CD4-positive, alpha-beta memory T cell (primary cell): ENCODE measurements around the gene TNS2. TPM values are rescaled to one million over a fixed set of nuclear protein-coding genes. Genes with fewer than 3 reads are reported as not detected.

Experiments
- CTCF ChIA-PET: fragments of 350-600 bp; sonication (Branson Sonifier 250); formaldehyde crosslinking; loops from one replicate; lab custom pipeline; 2021; ENCODE audit warnings: inconsistent platforms; ENCODE audit not compliant: partially characterized antibody; lab: Charles Lee
- POLR2A ChIA-PET: fragments of 350-600 bp; sonication (Branson Sonifier 250); formaldehyde crosslinking; loops from one replicate; lab custom pipeline; 2021; ENCODE audit not compliant: partially characterized antibody; lab: Charles Lee
- DNase-seq, 5 donors: peaks; one replicate each; pipeline versions ENCODE4 v3.0.0 to v3.0.0-alpha.2; 2020 to 2022; ENCODE audit warnings: mixed read lengths in 1 of 5
- H3K27ac ChIP-seq: one replicate; pipeline ENCODE4 v1.7.0; 2013; ENCODE audit warnings: low read depth, low read length
- H3K27me3 ChIP-seq: 2 replicates; pipeline ENCODE4 v1.7.0; 2013; ENCODE audit warnings: mild to moderate bottlenecking, low read length, moderate library complexity; ENCODE audit not compliant: insufficient read depth
- H3K36me3 ChIP-seq: 2 replicates; pipeline ENCODE4 v1.7.0; 2013; ENCODE audit warnings: mild to moderate bottlenecking, low read length, moderate library complexity; ENCODE audit not compliant: insufficient read depth
- H3K4me1 ChIP-seq: 2 replicates; pipeline ENCODE4 v1.7.0; 2013; ENCODE audit warnings: mild to moderate bottlenecking, low read length, moderate library complexity; ENCODE audit not compliant: insufficient read depth
- H3K4me3 ChIP-seq, 2 donors: one replicate each; pipeline ENCODE4 v1.7.0; 2013; ENCODE audit warnings: low read length in 2 of 2, mild to moderate bottlenecking in 1 of 2
- H3K9me3 ChIP-seq, 2 donors: one replicate each; pipeline ENCODE4 v1.7.0; 2013; ENCODE audit warnings: low read length in 2 of 2, control low read depth in 1 of 2; ENCODE audit not compliant: control insufficient read depth in 1 of 2
- H3K27ac Mint-ChIP-seq, 7 donors: one replicate each; pipeline ENCODE4 v1.8.0; 2020 to 2021; ENCODE audit warnings: mixed read lengths in 7 of 7, mild to moderate bottlenecking in 6 of 7, inconsistent platforms in 3 of 7, moderate library complexity in 3 of 7
- H3K27me3 Mint-ChIP-seq, 2 donors: one replicate each; pipeline ENCODE4 v1.8.0; 2020 to 2021; ENCODE audit warnings: mixed read lengths in 2 of 2
- H3K36me3 Mint-ChIP-seq, 2 donors: one replicate each; pipeline ENCODE4 v1.8.0; 2020 to 2021; ENCODE audit warnings: mixed read lengths in 2 of 2, inconsistent platforms in 1 of 2, mild to moderate bottlenecking in 1 of 2
- H3K4me1 Mint-ChIP-seq, 4 donors: one replicate each; pipeline ENCODE4 v1.8.0; 2020 to 2021; ENCODE audit warnings: mixed read lengths in 4 of 4, mild to moderate bottlenecking in 1 of 4
- H3K4me3 Mint-ChIP-seq, 8 donors: one replicate each; pipeline ENCODE4 v1.8.0; 2020 to 2021; ENCODE audit warnings: mixed read lengths in 8 of 8, mild to moderate bottlenecking in 7 of 8, moderate library complexity in 6 of 8, inconsistent platforms in 3 of 8
- H3K9me3 Mint-ChIP-seq, 8 donors: one replicate each; pipeline ENCODE4 v1.8.0; 2020 to 2021; ENCODE audit warnings: mixed read lengths in 8 of 8, mild to moderate bottlenecking in 5 of 8, inconsistent platforms in 3 of 8, moderate library complexity in 1 of 8
- intact Hi-C: fragments of 100-400 bp; cut with micrococcal nuclease; formaldehyde crosslinking; loops from one replicate; pipeline ENCODE4 v1.15.1; 2023
- polyA plus RNA-seq, 2 donors: library from polyadenylated mRNA; unstranded; fragments of 300-500 nt; fragmentation: Illumina TruSeq; gene quantifications; one replicate each; pipeline ENCODE4 v1.2.3, GENCODE V29; 2021
- total RNA-seq, 2 experiments: library from RNA; stranded (reverse); gene quantifications; one replicate each; pipeline ENCODE4 v1.2.3, GENCODE V29; 2021

Gene TNS2
- total and polyA plus RNA-seq, 4 experiments from 2014 or later: 0.27 to 7.2 (median 3.4) TPM

GRCh38 chr12:53074283-53074998, 24.6 kb downstream of the TNS2 start:
- peaks cover 29 to 74% of the 10 kb centered on the region in 2 donors for H3K36me3 Mint-ChIP-seq
- Histone ChIP-seq H3K4me1 (peaks cover 29% of the 10 kb centered on the region), H3K4me3 (no peak overlapping the region), H3K36me3 (peaks cover 59% of the 10 kb centered on the region), H3K27me3 (no peaks in the 10 kb centered on the region), H3K27ac (no peak overlapping the region), H3K9me3 (no peaks in the 10 kb centered on the region)
- peaks cover 23 to 60% (median 47%) of the 10 kb centered on the region in 4 donors for H3K4me1 Mint-ChIP-seq
- H3K9me3 Mint-ChIP-seq: no peaks in the 10 kb centered on the region
- intact Hi-C loops: no loop called here
- no peak overlapping the region for H3K4me3 Mint-ChIP-seq
- ChIA-PET CTCF (interaction anchor here (1.3 to 27.0 kb wide), 3 partner anchors 9 to 22 kb away, joined by 3 to 511 read pairs (median 74); partner anchors contain the start of genes IGFBP6 and SOAT2), POLR2A (interaction anchor here (0.6 to 1.6 kb wide), 2 partner anchors 9 to 424 kb away, joined by 3 to 4 read pairs; no protein-coding TSS in a partner anchor)
- no peaks in the 10 kb centered on the region for H3K27me3 Mint-ChIP-seq
- DNase-seq: peak in 1 of 5 donors; percentile 33
- no peak overlapping the region for H3K27ac Mint-ChIP-seq

DNA sequence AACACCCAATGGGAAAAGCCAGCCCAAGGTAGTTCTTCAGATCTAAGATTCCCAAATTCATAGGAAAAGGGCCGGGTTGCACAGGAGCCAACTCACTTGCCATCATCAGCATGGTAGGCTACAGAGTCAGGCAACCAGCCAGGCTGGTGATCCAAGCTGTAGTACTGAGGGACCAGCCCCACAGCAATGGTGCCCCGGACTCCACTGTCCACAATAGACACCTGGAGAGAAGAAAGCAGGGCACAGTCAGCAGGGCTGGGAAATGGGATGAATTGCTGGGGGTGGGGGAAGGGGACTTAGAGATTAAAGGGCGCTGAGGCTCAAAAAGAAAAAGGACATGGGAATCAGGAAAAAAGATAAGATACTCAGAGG, 25.1 kb downstream of the TNS2 start:
- ChIA-PET POLR2A (interaction anchor here (1.6 kb wide), 1 partner anchor 9 kb away, joined by 4 read pairs; no protein-coding TSS in a partner anchor), CTCF (interaction anchor here (7.3 to 27.0 kb wide), 2 partner anchors 9 to 22 kb away, joined by 74 to 511 read pairs; partner anchors contain the start of genes IGFBP6 and SOAT2)
- peaks cover 32% of the 10 kb centered on the region for H3K4me1 ChIP-seq
- no peak overlapping the region for H3K4me3 ChIP-seq
- H3K36me3 ChIP-seq: peaks cover 55% of the 10 kb centered on the region
- no peak for DNase-seq
- H3K27ac ChIP-seq: no peak overlapping the region
- H3K4me1 Mint-ChIP-seq: peaks cover 26 to 64% (median 52%) of the 10 kb centered on the region in 4 donors
- no peaks in the 10 kb centered on the region for H3K27me3 ChIP-seq
- no peaks in the 10 kb centered on the region for H3K9me3 ChIP-seq
- H3K4me3 Mint-ChIP-seq: peak overlapping the region in 1 of 8 donors; percentile 7
- no peaks in the 10 kb centered on the region for H3K27me3 Mint-ChIP-seq
- no peaks in the 10 kb centered on the region for H3K9me3 Mint-ChIP-seq
- intact Hi-C loops: no loop called here
- peaks cover 29 to 69% of the 10 kb centered on the region in 2 donors for H3K36me3 Mint-ChIP-seq
- peak overlapping the region in 3 of 7 donors; percentile 23 to 56 (median 53) for H3K27ac Mint-ChIP-seq

DNA sequence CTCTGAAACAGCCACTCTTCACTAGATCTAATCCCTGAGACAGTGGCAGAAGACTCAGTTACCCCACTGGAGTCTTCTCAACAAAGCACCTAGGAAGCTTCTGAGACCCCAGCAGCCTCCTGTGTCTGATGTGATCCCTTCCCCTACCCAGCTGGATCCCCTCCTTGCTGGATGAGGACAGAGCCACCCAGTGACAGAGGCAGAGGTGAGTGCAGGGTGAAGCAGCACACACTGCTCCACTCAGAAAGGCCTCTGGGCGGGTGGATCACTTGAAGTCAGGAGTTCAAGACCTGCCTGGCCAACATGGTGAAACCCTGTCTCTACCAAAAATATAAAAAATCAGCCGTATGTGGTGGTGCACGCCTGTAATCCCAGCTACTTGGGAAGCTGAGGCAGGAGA, 26.6 kb downstream of the TNS2 start:
- no peaks in the 10 kb centered on the region for H3K9me3 Mint-ChIP-seq
- Histone ChIP-seq H3K4me1 (peaks cover 33% of the 10 kb centered on the region), H3K27me3 (no peaks in the 10 kb centered on the region), H3K9me3 (no peaks in the 10 kb centered on the region), H3K27ac (no peak overlapping the region), H3K36me3 (peaks cover 41% of the 10 kb centered on the region), H3K4me3 (no peak overlapping the region)
- H3K4me1 Mint-ChIP-seq: peaks cover 29 to 67% (median 49%) of the 10 kb centered on the region in 4 donors
- no peaks in the 10 kb centered on the region for H3K27me3 Mint-ChIP-seq
- intact Hi-C loops: no loop called here
- peak overlapping the region in 2 of 7 donors; percentile 31 to 51 for H3K27ac Mint-ChIP-seq
- no peak overlapping the region for H3K4me3 Mint-ChIP-seq
- no peak for DNase-seq
- ChIA-PET CTCF (interaction anchor here (0.8 to 27.0 kb wide), 4 partner anchors 8 to 20 kb away, joined by 3 to 511 read pairs (median 39); partner anchors contain the start of genes IGFBP6 and SOAT2), POLR2A (interaction anchor here (4.6 kb wide), 1 partner anchor 10 kb away, joined by 36 read pairs; no protein-coding TSS in a partner anchor)
- H3K36me3 Mint-ChIP-seq: peaks cover 25 to 58% of the 10 kb centered on the region in 2 donors

DNA sequence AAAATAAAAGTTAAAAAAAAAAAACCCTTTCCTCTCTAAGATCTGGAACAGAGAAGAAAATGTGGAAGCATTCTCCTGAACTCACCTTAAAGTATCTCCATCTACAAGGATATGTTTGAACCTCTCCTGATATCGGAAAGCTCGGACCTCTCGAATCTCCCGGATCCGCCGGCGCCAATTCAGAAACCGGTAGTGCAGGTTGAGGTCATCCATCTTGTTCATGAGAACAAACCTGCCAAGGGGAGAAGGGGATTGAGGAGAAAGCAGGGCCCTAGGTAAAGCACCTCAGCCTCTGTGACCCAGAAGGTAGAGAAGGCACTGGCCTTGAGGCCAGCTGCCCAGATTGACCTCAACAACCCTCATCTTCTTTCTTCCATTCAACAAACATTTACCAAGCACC, 27.2 kb downstream of the TNS2 start:
- Mint-ChIP-seq H3K27ac (peak overlapping the region in 3 of 7 donors; percentile 1 to 43 (median 4)), H3K4me3 (peak overlapping the region in 5 of 8 donors; percentile 72 to 96 (median 94)), H3K36me3 (peaks cover 21 to 54% of the 10 kb centered on the region in 2 donors), H3K9me3 (no peaks in the 10 kb centered on the region), H3K27me3 (no peaks in the 10 kb centered on the region), H3K4me1 (peaks cover 29 to 67% (median 48%) of the 10 kb centered on the region in 4 donors)
- Histone ChIP-seq H3K4me1 (peaks cover 30% of the 10 kb centered on the region), H3K9me3 (no peaks in the 10 kb centered on the region), H3K27me3 (no peaks in the 10 kb centered on the region), H3K36me3 (peaks cover 37% of the 10 kb centered on the region), H3K27ac (no peak overlapping the region), H3K4me3 (no peak overlapping the region)
- intact Hi-C loops: no loop called here
- POLR2A ChIA-PET: interaction anchor here (4.6 kb wide), 1 partner anchor 10 kb away, joined by 36 read pairs; no protein-coding TSS in a partner anchor
- DNase-seq: no peak
- CTCF ChIA-PET: interaction anchor here (1.2 to 27.0 kb wide), 4 partner anchors 9 to 30 kb away, joined by 3 to 511 read pairs (median 42); partner anchors contain the start of genes IGFBP6 and SOAT2

GRCh38 chr12:53078425-53079225, 28.8 kb downstream of the TNS2 start:
- Mint-ChIP-seq H3K27me3 (no peaks in the 10 kb centered on the region), H3K4me1 (peaks cover 26 to 67% (median 44%) of the 10 kb centered on the region in 4 donors), H3K9me3 (no peaks in the 10 kb centered on the region), H3K4me3 (peak overlapping the region; percentile 89 to 97 (median 94)), H3K36me3 (peaks cover 15 to 40% of the 10 kb centered on the region in 2 donors), H3K27ac (peak overlapping the region; percentile 47 to 98 (median 93))
- Histone ChIP-seq H3K36me3 (peaks cover 28% of the 10 kb centered on the region), H3K4me1 (peaks cover 29% of the 10 kb centered on the region), H3K27ac (peak overlapping the region; percentile 83), H3K4me3 (peak overlapping the region; percentile 73), H3K27me3 (no peaks in the 10 kb centered on the region), H3K9me3 (no peaks in the 10 kb centered on the region)
- intact Hi-C loops: loop anchor here (1.0 kb wide), 2 partner anchors 21 to 102 kb away; partner anchors contain the start of genes CSAD and ZNF740
- POLR2A ChIA-PET: interaction anchor here (0.9 to 4.6 kb wide), 27 partner anchors 7 to 430 kb away, joined by 3 to 40 read pairs (median 4); partner anchors contain the start of genes CSAD, EIF4B, IGFBP6 and ITGB7
- CTCF ChIA-PET: interaction anchor here (0.8 to 27.0 kb wide), 8 partner anchors 9 to 210 kb away, joined by 3 to 511 read pairs (median 10); partner anchors contain the start of genes IGFBP6 and SOAT2
- peak in 2 of 5 donors; percentile 63 to 76 for DNase-seq

DNA sequence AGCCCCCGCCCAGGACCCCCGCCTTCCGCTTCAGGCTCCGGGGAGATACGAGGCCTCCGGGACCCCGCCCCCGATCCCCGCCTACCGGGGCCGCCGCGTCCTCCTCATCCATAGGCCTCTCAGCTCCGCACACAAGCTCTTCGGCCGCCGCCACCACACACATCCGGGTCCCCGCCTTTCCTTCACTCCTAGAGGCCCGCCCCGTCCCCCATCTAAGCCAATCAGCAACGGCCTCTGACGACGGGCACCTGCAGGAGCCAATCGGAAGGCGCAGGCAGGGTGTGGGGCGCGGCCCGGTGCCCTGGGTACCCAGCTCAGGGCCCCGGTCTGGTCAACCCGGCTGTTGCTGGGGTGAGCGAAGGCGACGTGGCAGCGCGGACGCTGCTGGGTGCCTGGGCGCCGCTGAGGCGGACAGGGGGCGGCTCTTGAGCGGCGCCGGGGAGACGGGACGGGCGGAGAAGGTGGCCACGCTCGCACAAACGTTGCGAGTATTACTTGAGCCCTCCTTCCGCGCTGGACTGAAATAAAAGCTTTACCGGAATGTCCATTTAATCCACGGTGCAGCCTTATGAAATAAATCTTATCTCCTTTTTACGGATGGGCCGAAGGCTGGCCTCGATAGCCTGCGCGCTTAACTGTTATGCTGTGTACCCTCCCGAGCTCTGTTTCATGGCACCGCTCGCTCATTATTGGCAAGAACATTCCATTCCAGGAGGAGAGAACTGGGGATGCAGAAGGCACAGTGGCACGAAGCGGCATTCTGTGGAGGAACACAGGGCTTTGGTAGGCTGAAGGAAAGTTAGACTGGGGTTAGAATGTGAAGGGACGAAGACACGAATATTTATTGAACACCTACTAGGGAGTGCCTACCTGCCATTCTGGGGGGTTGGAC, 29.6 kb downstream of the TNS2 start, which contains the start of gene SPRYD3:
Gene SPRYD3, minus strand, starts transcription at position 165 of the 892 bp plus-strand sequence. Its CDS starts 57 bp downstream, at position 108.
- H3K9me3 Mint-ChIP-seq: no peaks in the 10 kb centered on the region
- peak within 1 kb of the TSS; percentile 89 to 97 (median 94) for H3K4me3 Mint-ChIP-seq
- H3K27ac Mint-ChIP-seq: peak within 1 kb of the TSS; percentile 92 to 98 (median 95)
- H3K4me1 Mint-ChIP-seq: peaks cover 23 to 61% (median 39%) of the 10 kb centered on the region in 4 donors
- CTCF ChIA-PET: interaction anchor here (0.8 to 27.0 kb wide), 9 partner anchors 8 to 209 kb away, joined by 3 to 511 read pairs (median 8); partner anchors contain the start of genes IGFBP6 and SOAT2
- Histone ChIP-seq H3K27ac (peak within 1 kb of the TSS; percentile 83), H3K9me3 (no peaks in the 10 kb centered on the region), H3K36me3 (peaks cover 20% of the 10 kb centered on the region), H3K27me3 (no peaks in the 10 kb centered on the region), H3K4me1 (peaks cover 29% of the 10 kb centered on the region), H3K4me3 (peak within 1 kb of the TSS; percentile 73)
- no peaks in the 10 kb centered on the region for H3K27me3 Mint-ChIP-seq
- peak; percentile 96 to 99 (median 97) for DNase-seq
- POLR2A ChIA-PET: interaction anchor here (0.9 to 4.6 kb wide), 29 partner anchors 8 to 429 kb away, joined by 3 to 40 read pairs (median 4); partner anchors contain the start of genes CSAD, EIF4B, IGFBP6 and ITGB7
- intact Hi-C loops: loop anchor here (1.0 kb wide), 2 partner anchors 20 to 101 kb away; partner anchors contain the start of genes CSAD and ZNF740
- H3K36me3 Mint-ChIP-seq: peaks cover 14 to 32% of the 10 kb centered on the region in 2 donors
